ENCODE data around the gene PPARG. TPM values are rescaled to one million over a fixed set of nuclear protein-coding genes. Genes with fewer than 3 reads are reported as not detected.

PPARG gene
- total and polyA plus RNA-seq, 2 experiments from 2014 or later, result 0.15 to 0.42 TPM

DNA sequence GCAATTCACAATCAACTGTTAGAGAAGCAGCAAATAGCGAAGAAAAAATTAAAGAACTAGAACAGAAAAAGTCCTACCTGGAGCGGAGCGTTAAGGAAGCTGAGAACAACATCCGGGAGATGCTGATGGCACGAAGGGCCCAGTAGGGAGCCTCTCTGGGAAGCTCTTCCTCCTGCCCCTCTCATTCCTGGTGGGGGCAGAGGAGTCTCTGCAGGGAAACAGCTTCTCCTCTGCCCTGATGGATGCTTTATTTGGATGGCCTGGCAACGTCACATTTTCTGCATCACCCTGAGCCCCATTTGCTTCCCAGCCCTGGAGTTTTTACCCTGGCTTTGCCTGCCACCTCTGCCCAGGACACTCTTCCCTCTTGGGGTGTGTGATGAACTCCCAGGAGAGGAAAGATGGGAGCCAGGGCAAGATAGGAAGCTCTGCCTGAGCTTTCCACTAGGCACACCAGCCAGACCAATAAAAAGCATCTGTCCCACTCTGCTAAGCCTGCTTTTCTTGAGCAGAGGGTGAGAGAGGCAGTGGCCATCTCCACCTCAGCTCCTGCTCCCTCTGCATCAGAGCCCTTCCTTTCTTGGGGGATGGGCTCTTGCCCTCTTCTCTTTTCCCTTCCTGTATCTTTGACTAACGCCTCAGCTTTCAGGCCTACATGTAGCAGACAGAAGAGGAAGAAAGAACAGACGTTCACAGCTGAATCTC lies 39.4 kb downstream of the PPARG start:
- ATAC-seq, result peak; percentile 81
- no peaks in the 10 kb centered on the region for H3K36me3 Mint-ChIP-seq (ENCODE audit: low read depth)
- H3K9me3 Mint-ChIP-seq, result no peaks in the 10 kb centered on the region
- TF ChIP-seq, protein P1, sequence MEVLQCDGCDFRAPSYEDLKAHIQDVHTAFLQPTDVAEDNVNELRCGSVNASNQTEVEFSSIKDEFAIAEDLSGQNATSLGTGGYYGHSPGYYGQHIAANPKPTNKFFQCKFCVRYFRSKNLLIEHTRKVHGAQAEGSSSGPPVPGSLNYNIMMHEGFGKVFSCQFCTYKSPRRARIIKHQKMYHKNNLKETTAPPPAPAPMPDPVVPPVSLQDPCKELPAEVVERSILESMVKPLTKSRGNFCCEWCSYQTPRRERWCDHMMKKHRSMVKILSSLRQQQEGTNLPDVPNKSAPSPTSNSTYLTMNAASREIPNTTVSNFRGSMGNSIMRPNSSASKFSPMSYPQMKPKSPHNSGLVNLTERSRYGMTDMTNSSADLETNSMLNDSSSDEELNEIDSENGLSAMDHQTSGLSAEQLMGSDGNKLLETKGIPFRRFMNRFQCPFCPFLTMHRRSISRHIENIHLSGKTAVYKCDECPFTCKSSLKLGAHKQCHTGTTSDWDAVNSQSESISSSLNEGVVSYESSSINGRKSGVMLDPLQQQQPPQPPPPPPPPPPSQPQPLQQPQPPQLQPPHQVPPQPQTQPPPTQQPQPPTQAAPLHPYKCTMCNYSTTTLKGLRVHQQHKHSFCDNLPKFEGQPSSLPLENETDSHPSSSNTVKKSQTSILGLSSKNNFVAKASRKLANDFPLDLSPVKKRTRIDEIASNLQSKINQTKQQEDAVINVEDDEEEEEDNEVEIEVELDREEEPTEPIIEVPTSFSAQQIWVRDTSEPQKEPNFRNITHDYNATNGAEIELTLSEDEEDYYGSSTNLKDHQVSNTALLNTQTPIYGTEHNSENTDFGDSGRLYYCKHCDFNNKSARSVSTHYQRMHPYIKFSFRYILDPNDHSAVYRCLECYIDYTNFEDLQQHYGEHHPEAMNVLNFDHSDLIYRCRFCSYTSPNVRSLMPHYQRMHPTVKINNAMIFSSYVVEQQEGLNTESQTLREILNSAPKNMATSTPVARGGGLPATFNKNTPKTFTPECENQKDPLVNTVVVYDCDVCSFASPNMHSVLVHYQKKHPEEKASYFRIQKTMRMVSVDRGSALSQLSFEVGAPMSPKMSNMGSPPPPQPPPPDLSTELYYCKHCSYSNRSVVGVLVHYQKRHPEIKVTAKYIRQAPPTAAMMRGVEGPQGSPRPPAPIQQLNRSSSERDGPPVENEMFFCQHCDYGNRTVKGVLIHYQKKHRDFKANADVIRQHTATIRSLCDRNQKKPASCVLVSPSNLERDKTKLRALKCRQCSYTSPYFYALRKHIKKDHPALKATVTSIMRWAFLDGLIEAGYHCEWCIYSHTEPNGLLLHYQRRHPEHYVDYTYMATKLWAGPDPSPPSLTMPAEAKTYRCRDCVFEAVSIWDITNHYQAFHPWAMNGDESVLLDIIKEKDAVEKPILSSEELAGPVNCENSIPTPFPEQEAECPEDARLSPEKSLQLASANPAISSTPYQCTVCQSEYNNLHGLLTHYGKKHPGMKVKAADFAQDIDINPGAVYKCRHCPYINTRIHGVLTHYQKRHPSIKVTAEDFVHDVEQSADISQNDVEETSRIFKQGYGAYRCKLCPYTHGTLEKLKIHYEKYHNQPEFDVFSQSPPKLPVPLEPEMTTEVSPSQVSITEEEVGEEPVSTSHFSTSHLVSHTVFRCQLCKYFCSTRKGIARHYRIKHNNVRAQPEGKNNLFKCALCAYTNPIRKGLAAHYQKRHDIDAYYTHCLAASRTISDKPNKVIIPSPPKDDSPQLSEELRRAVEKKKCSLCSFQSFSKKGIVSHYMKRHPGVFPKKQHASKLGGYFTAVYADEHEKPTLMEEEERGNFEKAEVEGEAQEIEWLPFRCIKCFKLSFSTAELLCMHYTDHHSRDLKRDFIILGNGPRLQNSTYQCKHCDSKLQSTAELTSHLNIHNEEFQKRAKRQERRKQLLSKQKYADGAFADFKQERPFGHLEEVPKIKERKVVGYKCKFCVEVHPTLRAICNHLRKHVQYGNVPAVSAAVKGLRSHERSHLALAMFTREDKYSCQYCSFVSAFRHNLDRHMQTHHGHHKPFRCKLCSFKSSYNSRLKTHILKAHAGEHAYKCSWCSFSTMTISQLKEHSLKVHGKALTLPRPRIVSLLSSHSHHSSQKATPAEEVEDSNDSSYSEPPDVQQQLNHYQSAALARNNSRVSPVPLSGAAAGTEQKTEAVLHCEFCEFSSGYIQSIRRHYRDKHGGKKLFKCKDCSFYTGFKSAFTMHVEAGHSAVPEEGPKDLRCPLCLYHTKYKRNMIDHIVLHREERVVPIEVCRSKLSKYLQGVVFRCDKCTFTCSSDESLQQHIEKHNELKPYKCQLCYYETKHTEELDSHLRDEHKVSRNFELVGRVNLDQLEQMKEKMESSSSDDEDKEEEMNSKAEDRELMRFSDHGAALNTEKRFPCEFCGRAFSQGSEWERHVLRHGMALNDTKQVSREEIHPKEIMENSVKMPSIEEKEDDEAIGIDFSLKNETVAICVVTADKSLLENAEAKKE (CRISPR knock-in tag; IDR thresholded peaks at IDR 0.05), result no peak
- TF ChIP-seq, protein P2, sequence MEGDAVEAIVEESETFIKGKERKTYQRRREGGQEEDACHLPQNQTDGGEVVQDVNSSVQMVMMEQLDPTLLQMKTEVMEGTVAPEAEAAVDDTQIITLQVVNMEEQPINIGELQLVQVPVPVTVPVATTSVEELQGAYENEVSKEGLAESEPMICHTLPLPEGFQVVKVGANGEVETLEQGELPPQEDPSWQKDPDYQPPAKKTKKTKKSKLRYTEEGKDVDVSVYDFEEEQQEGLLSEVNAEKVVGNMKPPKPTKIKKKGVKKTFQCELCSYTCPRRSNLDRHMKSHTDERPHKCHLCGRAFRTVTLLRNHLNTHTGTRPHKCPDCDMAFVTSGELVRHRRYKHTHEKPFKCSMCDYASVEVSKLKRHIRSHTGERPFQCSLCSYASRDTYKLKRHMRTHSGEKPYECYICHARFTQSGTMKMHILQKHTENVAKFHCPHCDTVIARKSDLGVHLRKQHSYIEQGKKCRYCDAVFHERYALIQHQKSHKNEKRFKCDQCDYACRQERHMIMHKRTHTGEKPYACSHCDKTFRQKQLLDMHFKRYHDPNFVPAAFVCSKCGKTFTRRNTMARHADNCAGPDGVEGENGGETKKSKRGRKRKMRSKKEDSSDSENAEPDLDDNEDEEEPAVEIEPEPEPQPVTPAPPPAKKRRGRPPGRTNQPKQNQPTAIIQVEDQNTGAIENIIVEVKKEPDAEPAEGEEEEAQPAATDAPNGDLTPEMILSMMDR (conservative IDR thresholded peaks at IDR 0.05; ENCODE audit: low read depth in 2 of 2), result no peak
- TF ChIP-seq POLR2AphosphoS5 (IDR thresholded peaks at IDR 0.05; ENCODE audit: low read depth) (no peak), ZNF114 (CRISPR knock-in tag; IDR thresholded peaks at IDR 0.05) (no peak)
- TF ChIP-seq, protein P3, sequence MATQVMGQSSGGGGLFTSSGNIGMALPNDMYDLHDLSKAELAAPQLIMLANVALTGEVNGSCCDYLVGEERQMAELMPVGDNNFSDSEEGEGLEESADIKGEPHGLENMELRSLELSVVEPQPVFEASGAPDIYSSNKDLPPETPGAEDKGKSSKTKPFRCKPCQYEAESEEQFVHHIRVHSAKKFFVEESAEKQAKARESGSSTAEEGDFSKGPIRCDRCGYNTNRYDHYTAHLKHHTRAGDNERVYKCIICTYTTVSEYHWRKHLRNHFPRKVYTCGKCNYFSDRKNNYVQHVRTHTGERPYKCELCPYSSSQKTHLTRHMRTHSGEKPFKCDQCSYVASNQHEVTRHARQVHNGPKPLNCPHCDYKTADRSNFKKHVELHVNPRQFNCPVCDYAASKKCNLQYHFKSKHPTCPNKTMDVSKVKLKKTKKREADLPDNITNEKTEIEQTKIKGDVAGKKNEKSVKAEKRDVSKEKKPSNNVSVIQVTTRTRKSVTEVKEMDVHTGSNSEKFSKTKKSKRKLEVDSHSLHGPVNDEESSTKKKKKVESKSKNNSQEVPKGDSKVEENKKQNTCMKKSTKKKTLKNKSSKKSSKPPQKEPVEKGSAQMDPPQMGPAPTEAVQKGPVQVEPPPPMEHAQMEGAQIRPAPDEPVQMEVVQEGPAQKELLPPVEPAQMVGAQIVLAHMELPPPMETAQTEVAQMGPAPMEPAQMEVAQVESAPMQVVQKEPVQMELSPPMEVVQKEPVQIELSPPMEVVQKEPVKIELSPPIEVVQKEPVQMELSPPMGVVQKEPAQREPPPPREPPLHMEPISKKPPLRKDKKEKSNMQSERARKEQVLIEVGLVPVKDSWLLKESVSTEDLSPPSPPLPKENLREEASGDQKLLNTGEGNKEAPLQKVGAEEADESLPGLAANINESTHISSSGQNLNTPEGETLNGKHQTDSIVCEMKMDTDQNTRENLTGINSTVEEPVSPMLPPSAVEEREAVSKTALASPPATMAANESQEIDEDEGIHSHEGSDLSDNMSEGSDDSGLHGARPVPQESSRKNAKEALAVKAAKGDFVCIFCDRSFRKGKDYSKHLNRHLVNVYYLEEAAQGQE (IDR thresholded peaks at IDR 0.05; ENCODE audit: unreplicated experiment), result no peak
- H3K9me2 ChIP-seq (ENCODE audit: insufficient read depth), result no peaks in the 10 kb centered on the region
- H3K79me2 ChIP-seq (replicated peaks; ENCODE audit: insufficient read depth), result no peaks in the 10 kb centered on the region
- H3K27ac ChIP-seq (ENCODE audit: low read depth), result no peak overlapping the region
- no peaks in the 10 kb centered on the region for H4K20me1 ChIP-seq (replicated peaks; ENCODE audit: insufficient read depth)
- no peaks in the 10 kb centered on the region for H3K36me3 ChIP-seq (ENCODE audit: insufficient read depth)
- peaks cover 27% of the 10 kb centered on the region for H3K4me1 ChIP-seq (ENCODE audit: insufficient read depth)
- peaks cover 2% of the 10 kb centered on the region for H3K27me3 Mint-ChIP-seq (ENCODE audit: insufficient read depth, low read depth, poor library complexity)
- peaks cover 19% of the 10 kb centered on the region for H3K4me1 Mint-ChIP-seq
- H3K27ac Mint-ChIP-seq, result no peak overlapping the region
- peak overlapping the region; percentile 85 for H2AFZ ChIP-seq
- DNase-seq (ENCODE audit: low spot score), result peak; percentile 10
- peak overlapping the region; percentile 46; the same call in 1 of the 2 replicates for H3K4me2 ChIP-seq
- no peaks in the 10 kb centered on the region for H3K27me3 ChIP-seq (ENCODE audit: insufficient read depth)
- H3K4me3 ChIP-seq, result no peak overlapping the region
- no peak overlapping the region for H3K4me3 Mint-ChIP-seq
- H3F3A ChIP-seq (replicated peaks; ENCODE audit: low read depth), result no peaks in the 10 kb centered on the region
